KOPT-K1 (cell line): ENCODE results near the gene CPNE4.
"Not testable (repeated sequence)": the region's sequence is repeated elsewhere in the genome, so short reads cannot be mapped to it uniquely, and the experiment has no call there.

Source experiments
- H3K27ac ChIP-seq: fragments of 200-600 bp; sonication (generic); 2 replicates; pipeline ENCODE4 v1.5.1; 2016; ENCODE audit warnings: antibody characterized with exemption, mild to moderate bottlenecking, low read depth, low read length; ENCODE audit not compliant: poor library complexity, severe bottlenecking
- H3K36me3 ChIP-seq: fragments of 200-600 bp; sonication (generic); 2 replicates; pipeline ENCODE4 v1.5.1; 2017; ENCODE audit warnings: antibody characterized with exemption, mild to moderate bottlenecking, low read length, moderate library complexity; ENCODE audit not compliant: insufficient read depth
- H3K9me3 ChIP-seq: fragments of 200-600 bp; sonication (generic); 2 replicates; pipeline ENCODE4 v1.5.1; 2017; ENCODE audit warnings: antibody characterized with exemption, low read length, mild to moderate bottlenecking; ENCODE audit not compliant: insufficient read depth, poor library complexity, severe bottlenecking

CPNE4 gene

DNA sequence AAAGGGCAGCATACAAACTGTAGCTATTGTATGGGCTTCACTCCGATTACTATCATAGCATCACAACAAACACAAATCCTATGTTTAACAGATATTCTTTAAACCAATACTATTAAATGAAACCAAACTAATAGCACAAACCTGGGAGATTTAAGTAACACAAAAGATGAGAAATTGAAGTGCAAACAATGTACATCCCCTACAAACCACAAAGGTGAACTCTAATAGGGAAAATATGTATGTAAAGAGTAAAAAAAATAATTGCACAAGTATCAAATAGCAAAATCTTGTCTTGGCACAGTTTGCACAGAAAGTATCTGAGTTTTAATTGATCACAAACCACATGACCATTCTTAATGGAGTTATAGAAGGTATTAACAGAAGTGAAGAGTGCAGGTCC, 138.5 kb downstream of the CPNE4 start:
- Histone ChIP-seq H3K36me3 (no peaks in the 10 kb centered on the region), H3K9me3 (no peaks in the 10 kb centered on the region)

DNA sequence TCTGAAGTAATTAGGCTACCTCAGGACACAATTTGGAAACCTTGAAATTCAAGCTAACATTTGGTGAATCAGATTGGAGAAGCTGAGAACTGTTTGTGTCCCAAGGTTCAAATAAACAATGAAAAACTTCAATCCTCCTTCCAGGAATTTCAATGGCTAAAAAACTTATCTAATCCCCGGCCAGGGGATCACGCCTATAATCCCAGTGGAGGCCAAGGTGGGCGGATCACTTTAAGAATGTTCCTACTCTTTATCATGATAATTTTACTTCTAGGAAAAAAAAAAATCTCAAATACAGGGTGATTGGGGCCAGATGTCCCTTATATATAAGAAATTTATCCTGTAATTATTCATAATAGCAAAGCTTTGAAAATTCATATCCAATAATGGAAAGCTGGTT, 139.0 kb downstream of the CPNE4 start:
- Histone ChIP-seq H3K9me3 (no peaks in the 10 kb centered on the region), H3K36me3 (no peaks in the 10 kb centered on the region), H3K27ac (no peak overlapping the region)

More for the DNA sequence above, 138.5 kb downstream of the CPNE4 start:
- H3K27ac ChIP-seq = no peak overlapping the region

DNA sequence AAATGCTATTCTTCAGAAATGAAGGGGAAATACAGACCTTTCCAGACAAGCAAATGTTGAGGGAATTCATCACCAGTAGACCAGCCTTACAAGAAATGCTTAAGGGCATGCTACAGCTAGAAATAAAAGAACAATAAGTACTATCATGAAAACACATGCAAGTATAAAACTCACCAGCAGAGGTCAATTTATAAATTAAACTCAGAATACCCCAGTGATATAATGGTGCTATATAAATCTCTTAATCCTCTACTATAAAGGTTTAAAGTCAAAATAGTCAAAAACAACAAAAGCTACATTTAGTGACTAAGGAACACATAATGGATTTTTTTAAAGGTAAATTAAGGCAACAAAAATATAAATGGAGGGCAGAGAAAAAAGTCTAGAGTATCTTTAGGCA, 142.5 kb downstream of the CPNE4 start:
- Histone ChIP-seq H3K36me3 (no peaks in the 10 kb centered on the region), H3K27ac (no peak overlapping the region), H3K9me3 (no peaks in the 10 kb centered on the region)

DNA sequence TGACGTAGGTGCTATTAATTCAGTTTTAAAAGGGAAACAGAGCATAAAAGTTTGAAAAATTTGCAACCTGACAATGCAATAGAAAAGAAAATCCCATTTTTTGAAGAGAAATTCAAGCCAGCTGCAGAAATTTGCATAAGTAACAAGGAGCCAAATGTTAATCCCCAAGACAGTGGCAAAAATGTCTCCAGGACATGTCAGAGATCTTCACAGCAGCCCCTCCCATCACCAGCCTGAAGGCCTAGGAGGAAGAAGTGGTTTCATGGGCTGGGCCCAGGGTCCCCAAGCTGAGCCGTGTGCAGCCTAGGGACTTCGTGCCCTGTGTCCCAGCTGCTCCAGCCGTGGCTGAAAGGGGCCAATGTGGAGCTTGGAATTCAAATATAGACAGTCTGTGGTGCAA, 148.9 kb downstream of the CPNE4 start:
- H3K9me3 ChIP-seq, H3K27ac ChIP-seq, H3K36me3 ChIP-seq: not testable (repeated sequence)

DNA sequence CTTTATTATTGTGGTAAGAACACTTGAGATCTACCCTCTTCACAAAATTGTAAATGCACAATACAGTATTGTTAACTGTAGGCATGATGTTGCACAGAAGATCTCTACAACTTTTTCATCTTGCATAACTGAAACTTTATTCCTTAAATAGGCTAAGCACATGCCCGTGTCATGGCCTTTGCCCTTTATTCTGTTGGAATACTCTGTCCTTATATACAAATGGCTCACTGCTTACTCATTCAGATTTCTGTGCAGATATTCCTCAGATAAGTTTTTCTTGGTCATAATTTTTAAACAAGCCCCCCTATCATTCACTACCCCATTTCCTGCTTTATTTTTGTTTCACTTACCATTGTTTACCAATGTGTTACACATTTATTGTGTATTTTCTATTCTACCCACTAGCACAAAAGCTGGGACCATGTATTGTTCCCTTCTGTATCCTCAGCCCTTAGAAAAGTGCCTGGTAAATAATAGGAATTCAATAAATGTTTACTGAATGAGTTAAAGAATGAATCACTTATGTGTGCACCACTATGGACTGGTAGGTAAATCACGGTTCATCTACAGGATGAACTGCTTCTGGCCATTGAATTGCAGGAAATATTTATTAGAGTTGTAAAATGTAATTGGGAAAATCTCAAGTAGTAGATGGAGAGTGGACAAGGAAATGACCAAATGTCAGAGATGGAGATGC, 151.0 kb downstream of the CPNE4 start:
- Histone ChIP-seq H3K36me3 (no peaks in the 10 kb centered on the region), H3K27ac (no peak overlapping the region), H3K9me3 (no peaks in the 10 kb centered on the region)

DNA sequence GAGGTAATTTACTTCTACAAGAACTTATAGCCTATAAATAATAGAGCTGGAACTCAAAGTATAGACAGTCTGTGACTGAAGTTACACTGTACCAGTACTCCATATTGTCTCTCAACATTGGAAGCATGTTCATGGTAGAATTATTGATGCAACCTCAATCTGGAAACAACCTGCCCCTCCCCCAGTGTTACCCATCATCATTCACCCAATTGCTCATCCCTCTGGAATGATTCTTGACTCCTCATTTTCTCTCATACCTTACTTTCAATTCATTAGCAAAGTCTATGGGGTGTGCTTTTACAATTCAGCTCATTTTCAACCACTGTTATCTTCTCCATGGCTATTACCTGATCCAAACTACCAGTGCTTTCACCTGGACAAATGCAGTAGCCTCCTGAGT, 151.7 kb downstream of the CPNE4 start:
- H3K36me3 ChIP-seq = no peaks in the 10 kb centered on the region
- H3K9me3 ChIP-seq = no peaks in the 10 kb centered on the region
- no peak overlapping the region for H3K27ac ChIP-seq

DNA sequence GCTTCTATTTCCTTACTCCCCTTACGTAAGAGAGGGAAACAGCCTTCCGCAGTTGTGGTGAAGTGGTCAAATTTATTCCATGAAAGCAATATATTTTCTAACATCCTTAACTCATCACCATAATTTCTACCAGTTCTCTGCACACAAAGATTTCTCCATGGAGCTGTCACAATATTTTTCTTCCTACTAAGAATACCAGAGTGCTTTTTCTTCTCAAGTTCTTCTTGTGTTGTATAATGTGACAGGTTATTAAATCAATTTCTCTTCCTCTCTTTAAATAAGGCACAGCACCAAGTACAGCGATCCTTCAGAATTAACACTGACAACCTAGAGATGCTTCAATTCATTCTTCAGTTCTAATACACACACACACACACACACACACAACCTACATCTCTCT, 153.0 kb downstream of the CPNE4 start:
- Histone ChIP-seq H3K9me3 (no peaks in the 10 kb centered on the region), H3K27ac (no peak overlapping the region), H3K36me3 (no peaks in the 10 kb centered on the region)

DNA sequence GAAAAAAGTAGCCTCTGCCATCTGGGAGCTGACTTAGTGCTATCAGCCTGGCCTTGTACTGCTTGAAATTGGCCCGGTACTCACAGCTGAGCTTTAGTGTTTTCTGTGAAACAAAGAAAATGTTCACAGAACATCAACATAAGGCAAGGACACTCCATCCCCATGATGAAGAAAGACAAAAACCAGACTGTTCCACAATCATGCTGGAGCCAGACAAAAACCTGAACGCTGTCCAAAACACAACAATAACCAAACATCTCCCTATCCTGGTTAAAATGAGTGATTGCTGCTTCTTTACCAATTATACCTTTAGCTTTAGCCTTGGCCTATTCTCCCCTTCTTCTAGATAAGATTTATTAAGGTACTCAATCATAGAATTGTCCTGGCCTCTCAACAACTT, 153.9 kb downstream of the CPNE4 start:
- Histone ChIP-seq H3K9me3 (no peaks in the 10 kb centered on the region), H3K27ac (no peak overlapping the region), H3K36me3 (no peaks in the 10 kb centered on the region)

DNA sequence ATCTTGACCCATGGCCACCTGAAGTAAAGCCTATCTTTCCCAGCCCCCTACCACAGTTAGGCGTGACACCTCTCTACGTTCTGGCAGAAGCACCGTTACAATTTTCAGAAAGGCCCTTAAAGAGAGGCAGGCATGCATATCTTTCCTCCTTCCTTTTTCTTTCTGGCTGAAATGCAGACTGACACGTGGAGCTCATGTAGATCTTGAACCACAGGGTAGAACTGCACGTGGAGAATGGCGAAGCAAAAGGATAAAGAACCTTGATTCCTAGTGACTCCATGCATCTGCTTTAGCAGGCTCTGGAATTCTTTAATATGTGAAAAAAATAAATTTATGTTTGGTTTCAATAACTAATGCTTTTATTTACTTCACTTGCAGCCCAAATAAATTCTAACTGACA, 166.6 kb downstream of the CPNE4 start:
- H3K9me3 ChIP-seq = no peaks in the 10 kb centered on the region
- no peaks in the 10 kb centered on the region for H3K36me3 ChIP-seq
- no peak overlapping the region for H3K27ac ChIP-seq

DNA sequence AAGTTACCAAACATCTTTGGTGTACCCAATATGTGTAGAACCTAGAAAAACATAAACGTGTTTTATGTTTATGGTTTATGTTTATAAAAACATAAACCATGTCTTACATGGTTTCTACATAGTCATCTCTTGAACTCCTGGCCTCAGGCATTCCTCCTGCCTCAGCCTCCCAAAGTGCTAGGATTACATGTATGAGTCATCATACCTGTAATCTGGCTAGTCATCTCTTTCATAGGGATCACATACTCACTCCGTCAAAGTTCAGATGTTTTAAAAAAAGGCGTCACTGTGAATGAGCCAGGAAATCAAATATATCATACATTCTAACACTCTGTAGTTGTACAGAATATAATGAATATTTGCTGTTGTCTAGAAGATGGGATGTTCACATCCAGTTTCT, 178.6 kb downstream of the CPNE4 start:
- H3K9me3 ChIP-seq = no peaks in the 10 kb centered on the region
- H3K27ac ChIP-seq = no peak overlapping the region
- H3K36me3 ChIP-seq = no peaks in the 10 kb centered on the region

DNA sequence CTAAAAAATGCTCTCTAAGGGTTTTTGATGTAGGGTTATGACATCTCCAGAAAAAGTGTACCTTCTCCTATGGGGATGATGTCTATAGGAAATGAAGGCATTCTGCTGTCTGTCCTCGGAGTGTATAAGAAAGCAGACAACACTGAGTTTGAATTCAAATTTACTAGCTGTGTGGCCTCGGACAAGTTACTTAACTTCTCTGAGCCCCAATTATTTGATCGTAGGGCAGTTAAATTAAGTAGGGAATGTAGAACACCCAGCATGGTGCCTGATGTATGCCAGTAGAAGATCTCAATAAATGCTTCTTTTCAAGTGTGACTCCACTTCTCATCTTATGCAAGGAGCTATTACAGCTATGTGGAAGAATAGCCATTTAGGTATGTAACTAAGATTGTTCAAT, 184.6 kb downstream of the CPNE4 start:
- no peak overlapping the region for H3K27ac ChIP-seq
- H3K9me3 ChIP-seq = no peaks in the 10 kb centered on the region
- no peaks in the 10 kb centered on the region for H3K36me3 ChIP-seq

DNA sequence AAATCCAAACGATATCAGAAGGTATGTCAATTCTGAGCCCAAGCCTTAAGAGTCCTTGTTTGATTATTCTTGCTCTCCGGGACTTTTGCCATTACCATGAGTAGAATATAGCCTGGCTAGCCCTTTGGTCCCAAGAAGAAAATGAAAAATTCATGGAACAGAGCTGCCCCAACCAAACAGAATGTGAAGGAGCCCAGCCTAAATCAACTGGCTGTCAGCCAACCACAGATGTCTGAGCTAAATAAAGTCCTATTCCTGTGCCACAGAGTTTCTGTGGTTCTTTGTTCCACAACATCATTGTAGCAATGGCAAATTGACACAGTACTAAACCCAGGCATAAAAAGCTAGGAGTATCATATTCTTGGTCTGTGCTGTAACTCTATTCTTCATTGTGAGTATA, 185.2 kb downstream of the CPNE4 start:
- H3K36me3 ChIP-seq = no peaks in the 10 kb centered on the region

DNA sequence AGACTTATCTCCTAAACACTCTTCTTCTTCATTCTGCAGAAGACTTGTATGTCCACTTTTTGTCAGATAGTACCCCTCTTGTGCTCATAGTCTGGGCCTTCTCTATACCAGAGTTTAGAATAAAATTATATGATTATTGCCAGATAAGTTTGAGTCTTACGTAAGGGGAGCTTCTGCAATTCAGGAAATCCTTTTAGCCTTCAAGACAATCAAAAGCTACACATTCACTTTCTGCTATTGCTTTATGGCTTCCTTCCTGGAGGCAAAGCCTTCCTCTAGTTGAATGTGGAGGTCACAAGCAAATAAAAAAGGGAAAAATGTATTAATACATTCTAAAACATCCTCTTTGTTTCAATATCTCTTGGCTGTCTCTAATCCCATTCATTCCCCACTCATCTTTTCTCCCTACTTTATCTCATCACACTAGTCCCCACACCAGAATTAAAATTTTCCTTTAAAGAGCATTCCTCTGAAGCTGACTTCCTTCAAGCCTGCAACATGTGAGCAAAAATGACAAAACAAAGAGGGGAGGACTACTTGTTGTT, 186.8 kb downstream of the CPNE4 start:
- Histone ChIP-seq H3K9me3 (no peaks in the 10 kb centered on the region), H3K27ac (no peak overlapping the region)

More for the DNA sequence above, 185.2 kb downstream of the CPNE4 start:
- no peak overlapping the region for H3K27ac ChIP-seq
- no peaks in the 10 kb centered on the region for H3K9me3 ChIP-seq

DNA sequence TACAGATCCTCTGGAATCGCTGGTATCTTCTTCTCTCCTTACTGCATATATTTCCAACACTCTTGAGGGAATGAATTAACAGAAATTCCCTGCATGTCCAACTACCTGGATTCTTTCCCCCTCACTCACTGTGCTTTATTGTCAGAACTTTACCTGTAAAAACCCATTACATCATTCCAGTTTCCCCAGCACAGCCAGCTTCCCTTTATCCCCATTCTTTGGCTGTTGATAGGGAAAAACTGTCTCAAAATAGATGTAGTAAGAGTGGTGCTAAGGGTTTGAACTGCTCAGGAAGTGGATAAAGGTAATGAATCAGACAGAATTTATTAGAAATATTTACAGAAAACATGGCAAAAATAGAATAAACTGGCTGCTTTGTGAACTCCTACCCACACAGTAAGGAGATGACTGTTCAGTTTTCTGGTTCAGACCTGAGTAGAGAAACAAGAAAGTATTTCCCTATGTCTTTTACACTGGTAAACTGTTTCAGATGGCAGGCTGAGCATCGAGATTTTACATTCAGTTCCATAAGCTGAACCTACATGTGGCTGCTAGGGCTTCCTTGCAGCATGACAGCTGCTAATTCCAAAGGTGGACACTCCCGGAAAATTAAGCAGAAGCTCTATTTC, 188.4 kb downstream of the CPNE4 start:
- no peaks in the 10 kb centered on the region for H3K36me3 ChIP-seq
- no peak overlapping the region for H3K27ac ChIP-seq
- no peaks in the 10 kb centered on the region for H3K9me3 ChIP-seq

More for the DNA sequence above, 186.8 kb downstream of the CPNE4 start:
- H3K36me3 ChIP-seq = no peaks in the 10 kb centered on the region

DNA sequence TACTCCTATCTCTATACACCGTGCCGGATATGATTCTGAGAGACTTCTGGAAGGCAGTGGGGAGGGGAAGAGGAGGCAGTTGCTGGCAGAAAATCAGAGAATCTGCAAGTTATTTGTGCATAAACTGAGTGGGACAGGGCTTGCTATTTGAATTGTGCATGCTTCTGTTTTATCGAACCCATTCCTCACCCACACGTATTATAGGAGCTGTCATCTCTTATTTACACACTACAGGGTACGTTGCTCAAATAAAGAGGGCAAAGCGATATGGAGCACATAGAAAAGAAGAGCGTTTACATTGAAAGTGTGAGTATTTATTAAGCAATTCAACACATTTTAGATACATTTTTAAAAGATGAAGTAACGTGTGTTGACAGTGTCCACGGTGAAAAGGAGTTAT, 191.6 kb downstream of the CPNE4 start:
- Histone ChIP-seq H3K9me3 (no peaks in the 10 kb centered on the region), H3K27ac (no peak overlapping the region), H3K36me3 (no peaks in the 10 kb centered on the region)
